SKM-1 (cell line): ENCODE data around the gene PARP16.
A peak's percentile ranks its signal among the peaks of the same experiment; 100 is the strongest.

Experiments
- DNase-seq: peaks from one replicate; lab custom pipeline; 2025; ENCODE audit not compliant: unreplicated experiment; lab: John Stamatoyannopoulos, UW

The PARP16 gene

DNA sequence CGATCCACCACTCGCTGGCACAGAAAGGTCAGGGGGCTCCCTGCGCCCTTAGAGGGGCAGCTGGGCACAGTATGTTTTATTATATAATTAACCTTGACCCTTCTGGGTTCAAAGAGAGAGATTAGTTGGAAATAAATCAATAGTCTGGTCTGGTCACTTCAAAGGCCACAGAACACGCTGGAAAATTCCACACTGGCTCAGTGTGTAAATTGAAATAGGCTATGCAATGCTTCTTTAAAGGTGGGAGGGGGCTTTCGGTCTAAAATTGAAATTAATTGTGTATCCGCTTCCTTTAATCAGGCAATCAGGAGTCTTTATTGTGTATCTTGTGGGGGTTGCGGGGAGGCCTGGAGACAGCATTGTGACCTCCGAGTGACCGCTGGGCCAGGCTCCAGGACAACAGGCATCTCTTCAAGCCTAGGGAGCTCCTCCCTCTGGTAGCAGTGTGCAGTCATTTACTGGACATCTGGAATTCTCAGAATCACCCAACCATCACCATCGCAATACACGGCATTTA lies 25.8 kb upstream of the PARP16 start:
- DNase-seq, result no peak

DNA sequence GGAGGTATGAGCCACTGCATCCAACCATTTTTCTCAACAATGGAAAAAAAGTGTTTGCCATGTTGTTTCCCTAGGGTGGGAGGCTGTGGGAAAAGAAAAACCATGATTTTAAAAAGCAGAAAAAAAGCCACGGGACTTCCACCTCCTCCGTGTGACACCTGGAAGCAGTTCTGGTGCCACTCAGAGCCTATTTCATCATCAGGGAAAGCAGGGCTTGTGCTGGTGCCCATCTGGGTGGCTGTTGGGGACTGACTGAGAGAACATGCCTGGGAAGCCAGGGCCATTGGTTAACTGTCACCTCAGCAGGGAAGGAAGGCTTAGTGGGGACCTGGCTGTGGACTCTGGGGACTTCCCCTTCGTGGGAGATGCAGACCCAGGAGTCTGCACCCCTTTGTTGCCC lies 25.1 kb upstream of the PARP16 start:
- DNase-seq, result no peak

DNA sequence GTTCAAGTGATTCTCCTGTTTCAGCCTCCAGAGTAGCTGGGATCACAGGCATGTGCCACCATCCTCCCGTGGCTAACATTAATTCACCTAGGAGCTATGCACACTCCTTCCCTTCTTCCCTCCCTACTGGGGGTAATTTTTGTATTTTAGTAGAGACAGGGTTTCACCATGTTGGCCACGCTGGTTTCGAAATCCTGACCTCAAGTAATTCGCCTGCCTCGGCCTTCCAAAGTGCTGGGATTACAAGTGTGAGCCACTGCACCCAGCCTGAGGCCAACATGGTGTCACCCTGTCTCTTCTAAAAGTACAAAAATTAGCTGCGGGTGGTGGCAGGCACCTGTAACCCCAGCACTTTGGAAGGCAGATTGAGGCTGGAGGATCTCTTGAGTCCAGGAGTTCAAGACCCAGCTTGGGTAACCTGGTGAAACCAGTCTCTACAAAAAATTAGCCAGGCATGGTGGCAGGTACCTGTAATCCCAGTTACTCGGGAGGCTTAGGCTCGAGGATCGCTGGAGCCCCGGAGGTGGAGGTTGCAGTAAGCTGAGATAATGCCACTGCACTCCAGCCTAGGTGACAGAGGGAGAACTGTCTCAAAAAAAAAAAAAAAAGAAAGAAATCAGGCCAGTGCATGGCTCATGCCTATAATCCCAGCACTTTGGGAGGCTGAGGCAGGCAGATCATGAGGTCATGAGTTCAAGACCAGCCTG lies 23.9 kb upstream of the PARP16 start:
- DNase-seq, result peak; percentile 41

- DNase-seq, result no peak
These were observed 23.3 kb upstream of the PARP16 start for GRCh38 chr15:65309882-65310418.

- DNase-seq, result no peak
These were observed 21.3 kb upstream of the PARP16 start for GRCh38 chr15:65307978-65308377.

DNA sequence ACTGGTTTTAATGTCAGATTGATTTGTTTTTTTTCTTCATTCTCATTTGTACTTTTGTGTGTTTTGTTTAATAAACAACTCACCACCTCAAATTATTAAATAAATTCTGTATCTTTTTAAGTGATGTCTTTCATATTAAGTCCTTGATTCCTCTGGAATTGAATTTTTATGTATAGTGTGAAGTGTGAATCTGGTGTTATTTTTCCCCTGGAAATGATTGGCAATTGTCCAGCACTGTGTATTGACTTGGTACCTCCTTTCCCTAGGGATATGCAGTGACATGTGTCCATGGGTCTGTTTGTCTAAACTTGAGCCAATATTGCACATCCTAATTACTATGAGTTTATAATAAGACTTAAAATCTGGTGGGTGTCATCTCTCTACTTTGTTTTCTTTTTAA lies 19.9 kb upstream of the PARP16 start:
- no peak for DNase-seq

DNA sequence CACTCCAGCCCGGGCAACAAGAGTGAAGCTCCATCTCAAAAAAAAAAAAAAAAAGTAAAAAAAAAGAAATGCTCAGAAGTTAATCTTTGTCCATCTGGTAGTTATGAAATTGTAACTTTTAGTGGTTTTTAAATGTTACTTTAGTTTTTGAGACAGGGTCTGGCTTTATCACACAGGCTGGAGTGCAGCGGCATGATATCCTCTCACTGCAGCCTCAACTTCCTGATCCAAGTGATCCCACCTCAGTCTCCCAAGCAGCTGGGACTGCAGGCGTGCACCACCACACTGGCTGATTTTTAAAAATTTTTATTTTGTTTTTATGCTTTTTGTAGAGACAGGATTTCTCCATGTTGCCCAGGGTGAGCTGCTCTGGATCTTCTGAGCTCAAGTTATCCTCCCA lies 19.1 kb upstream of the PARP16 start:
- DNase-seq, result no peak

DNA sequence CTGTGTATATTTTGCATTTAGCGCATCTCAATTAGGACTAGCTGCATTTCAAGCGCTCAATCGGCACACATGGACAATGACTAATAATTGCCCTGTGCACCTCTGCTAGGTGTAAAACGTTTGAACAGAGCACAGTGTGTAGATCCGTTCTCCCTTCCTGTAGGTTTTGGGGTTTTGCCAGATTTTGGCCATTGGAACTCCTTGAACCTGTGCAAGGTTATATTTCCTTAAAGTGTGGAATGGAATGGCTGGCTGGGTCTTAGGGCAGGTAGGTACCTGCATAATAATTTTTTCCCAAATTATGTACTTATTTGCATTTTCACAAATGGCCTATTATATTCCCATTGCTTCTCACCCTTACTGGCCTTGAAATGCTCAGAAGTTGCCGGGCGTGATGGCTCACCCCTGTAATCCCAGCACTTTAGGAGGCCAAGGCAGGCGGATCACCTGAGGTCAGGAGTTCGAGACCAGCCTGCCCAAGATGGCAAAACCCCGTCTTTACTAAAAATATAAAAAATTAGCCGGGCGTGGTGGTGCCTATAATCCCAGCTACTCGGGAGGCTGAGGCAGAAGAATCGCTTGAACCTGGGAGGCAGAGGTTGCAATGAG lies 18.6 kb upstream of the PARP16 start:
- no peak for DNase-seq

DNA sequence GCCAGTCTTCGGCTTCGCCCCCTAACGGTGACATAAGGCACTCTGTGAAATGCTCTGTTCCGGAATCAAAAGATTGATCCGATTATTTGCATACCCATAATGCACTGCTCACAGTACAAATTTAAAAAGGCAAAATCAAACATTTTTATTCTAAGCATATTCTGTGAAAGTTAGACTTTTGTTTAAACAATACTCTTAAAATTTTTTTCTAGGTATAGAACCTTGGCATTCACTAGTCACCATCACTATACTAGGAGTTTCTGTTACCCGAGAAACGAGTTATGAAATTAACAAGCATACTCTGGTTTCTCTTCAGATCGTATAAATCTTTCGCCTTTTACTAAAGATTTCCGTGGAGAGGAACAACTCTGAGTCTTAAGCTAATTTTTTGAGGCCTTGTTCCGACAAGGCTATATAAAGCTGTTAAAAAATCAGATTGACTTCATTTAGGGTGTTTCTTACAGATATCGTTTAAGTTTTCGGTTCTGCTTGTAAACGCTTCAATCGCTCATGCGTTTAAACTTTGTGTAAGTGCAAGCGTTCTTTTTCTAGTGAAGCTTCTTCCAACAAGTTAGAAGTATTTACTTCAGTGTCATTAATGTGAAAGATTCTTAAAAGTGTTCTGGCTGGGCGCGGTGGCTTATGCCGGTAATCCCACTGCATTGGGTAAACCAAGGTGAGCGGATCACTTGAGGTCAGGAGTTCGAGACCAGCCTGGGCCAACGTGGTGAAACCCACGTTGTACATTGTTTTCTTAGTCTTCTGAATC lies 17.9 kb upstream of the PARP16 start, which contains the start of gene RNU5B-1:
RNU5B-1 (plus strand) TSS at position 297 of the 769 bp plus-strand sequence.
- DNase-seq, result peak; percentile 86

- DNase-seq, result no peak
These were observed 17.2 kb upstream of the PARP16 start for GRCh38 chr15:65303687-65304380.

- no peak for DNase-seq
These were observed 15.4 kb upstream of the PARP16 start for GRCh38 chr15:65302061-65302460.

GRCh38 chr15:65300924-65301441 lies 14.3 kb upstream of the PARP16 start:
- no peak for DNase-seq

DNA sequence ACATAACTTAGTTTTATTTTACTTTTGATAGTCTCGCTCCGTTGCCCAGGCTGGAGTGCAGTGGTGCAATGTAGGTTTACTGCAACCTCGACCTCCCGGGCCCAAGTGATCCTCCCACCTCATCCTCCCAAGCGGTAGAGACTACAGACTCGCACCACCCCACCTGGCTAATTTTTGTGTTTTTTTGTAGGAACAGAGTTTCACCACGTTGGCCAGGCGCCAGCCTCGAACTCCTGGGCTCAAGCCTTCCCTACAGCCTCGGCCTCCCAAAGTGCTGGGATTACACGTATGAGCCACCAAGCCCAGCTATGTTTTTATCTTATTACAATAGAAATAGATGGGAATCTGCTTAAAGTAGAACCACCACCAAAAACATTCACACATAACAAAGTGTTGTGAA lies 12.0 kb upstream of the PARP16 start:
- no peak for DNase-seq

DNA sequence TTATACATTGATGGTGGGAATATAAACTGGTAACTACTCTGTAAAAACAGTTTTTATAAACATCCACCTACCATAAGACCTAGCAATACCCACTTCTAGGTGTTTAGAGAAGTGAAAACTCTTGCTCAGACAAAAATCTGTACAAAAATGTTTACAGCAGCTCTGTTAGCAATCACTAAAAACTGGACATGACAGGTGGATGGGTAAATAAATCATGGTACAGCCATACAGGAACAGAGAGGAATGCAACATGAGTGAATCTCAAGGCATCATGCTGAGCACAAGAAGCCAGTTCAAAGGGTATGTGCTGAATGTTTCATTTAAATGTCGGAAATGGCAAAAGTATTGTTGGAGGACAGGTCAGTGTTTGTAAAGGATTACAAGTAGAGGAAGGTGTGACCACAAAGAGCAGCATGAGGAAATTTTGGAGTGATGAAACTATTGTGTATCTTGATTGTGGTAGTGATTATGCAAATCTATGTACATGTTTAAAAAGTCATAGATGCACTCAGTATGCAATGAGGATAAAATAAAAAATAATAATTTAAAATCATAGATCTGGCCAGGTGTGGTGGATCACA lies 6.3 kb upstream of the PARP16 start:
- no peak for DNase-seq

GRCh38 chr15:65290228-65290627 lies 3.5 kb upstream of the PARP16 start:
- DNase-seq, result no peak

DNA sequence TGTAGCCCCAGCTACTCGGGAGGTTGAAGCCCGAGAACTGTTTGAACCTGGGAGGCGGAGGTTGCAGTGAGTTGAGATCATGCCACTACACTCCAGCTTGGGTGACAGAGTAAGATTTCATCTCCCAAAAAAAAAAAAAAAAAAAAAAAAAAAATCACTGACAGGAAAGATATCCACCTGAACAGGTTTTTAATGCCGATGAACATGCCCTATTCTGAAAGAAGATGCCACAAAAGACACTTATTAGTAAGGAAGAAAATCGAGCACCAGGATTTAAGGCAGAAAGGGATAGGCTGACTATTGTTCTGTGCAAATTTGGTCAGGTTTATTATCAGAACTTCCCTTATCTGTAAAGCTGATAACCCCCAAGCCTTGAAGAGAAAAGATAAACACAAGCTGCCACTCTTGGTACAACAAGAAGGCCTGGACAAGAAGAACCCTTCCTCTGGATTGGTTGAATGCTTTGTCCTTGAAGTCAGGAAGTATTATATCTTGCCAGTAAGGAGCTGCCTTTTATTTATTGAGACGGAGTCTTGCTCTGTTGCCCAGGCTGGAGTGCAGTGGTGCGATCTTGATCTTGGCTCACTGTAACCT lies 2.7 kb upstream of the PARP16 start:
- no peak for DNase-seq

DNA sequence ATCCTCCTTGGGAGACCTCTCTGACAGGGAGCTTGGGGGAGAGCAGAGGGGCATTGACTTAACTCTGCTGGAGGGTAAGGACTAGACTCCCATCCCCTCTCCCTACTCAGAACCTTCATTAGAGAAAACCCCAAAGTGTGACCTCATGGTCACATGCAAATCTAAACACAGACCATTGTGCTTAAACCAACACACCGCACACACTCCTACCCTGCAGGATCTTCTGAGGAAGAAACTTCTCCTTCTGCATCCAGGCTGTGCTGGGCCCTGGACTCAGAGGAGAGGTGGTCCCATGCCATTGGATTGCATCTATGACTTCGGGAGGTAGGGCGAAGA lies 805 bp upstream of the PARP16 start:
- no peak for DNase-seq

- DNase-seq, result no peak
These were observed 497 bp downstream of the PARP16 start for GRCh38 chr15:65286069-65286703.

DNA sequence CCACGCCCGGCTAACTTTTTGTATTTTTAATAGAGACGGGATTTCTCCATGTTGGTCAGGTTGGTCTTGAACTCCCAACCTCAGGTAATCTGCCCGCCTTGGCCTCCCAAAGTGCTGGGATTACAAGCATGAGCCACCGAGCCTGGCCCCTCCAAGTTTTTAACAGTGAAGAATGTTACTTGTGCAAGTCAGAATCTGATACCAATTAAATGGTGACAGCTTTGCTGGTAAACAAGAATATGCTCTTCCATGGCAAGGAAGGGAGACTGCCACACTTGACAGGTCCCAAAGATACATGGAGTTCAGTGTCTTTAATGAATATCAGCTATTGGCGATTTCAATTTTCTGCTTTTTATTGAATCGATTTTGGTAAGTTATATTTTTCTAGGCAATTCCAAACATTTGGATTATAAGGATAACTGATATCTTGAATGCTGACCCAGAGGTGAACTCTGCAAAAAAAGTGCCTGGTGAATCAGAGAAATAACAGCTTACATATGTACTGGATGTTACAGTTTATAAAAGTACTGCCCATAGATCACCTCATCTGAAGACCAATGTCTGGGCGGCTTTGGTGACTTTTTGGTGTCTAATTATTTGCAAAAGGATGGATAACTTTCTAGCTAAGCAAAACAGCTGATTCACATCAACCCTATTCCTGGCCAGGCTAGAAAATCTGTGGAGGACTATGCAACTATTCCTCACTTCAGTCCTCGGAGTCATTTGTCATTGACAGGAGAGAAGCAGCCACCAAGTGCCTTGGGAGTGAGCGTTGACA lies 1.2 kb downstream of the PARP16 start:
- no peak for DNase-seq
